ENCODE results near the gene NOX5.
"Not testable (repeated sequence)": the region's sequence is repeated elsewhere in the genome, so short reads cannot be mapped to it uniquely, and the experiment has no call there.

Gene NOX5

GRCh38 chr15:69060041-69060481 lies 45.6 kb downstream of the NOX5 start:
- no peak for DNase-seq

- DNase-seq: peak; percentile 9
Measured at GRCh38 chr15:69060744-69061143, 46.2 kb downstream of the NOX5 start.

- no peak for DNase-seq
Measured at GRCh38 chr15:69061414-69061842, 46.9 kb downstream of the NOX5 start.

- no peak for DNase-seq
Measured at GRCh38 chr15:69064649-69065048, 50.2 kb downstream of the NOX5 start.

- no peak for DNase-seq
Measured at GRCh38 chr15:69066007-69066995, 51.8 kb downstream of the NOX5 start.

- no peak for DNase-seq
Measured at GRCh38 chr15:69067296-69067695, 52.8 kb downstream of the NOX5 start.

GRCh38 chr15:69068157-69068556 lies 53.7 kb downstream of the NOX5 start:
- DNase-seq: no peak

- DNase-seq: not testable (repeated sequence)
Measured at GRCh38 chr15:69069290-69069689, 54.8 kb downstream of the NOX5 start.

GRCh38 chr15:69069996-69070395 lies 55.5 kb downstream of the NOX5 start:
- DNase-seq: no peak

GRCh38 chr15:69070396-69070795 lies 55.9 kb downstream of the NOX5 start:
- no peak for DNase-seq

GRCh38 chr15:69071260-69071659 lies 56.8 kb downstream of the NOX5 start:
- DNase-seq: no peak

GRCh38 chr15:69072906-69073305 lies 58.4 kb downstream of the NOX5 start:
- no peak for DNase-seq

- no peak for DNase-seq
Measured at GRCh38 chr15:69074001-69074842, 59.7 kb downstream of the NOX5 start.

GRCh38 chr15:69074843-69075224 lies 60.3 kb downstream of the NOX5 start:
- DNase-seq: no peak

- no peak for DNase-seq
Measured at GRCh38 chr15:69075440-69075839, 60.9 kb downstream of the NOX5 start.

- DNase-seq: no peak
Measured at GRCh38 chr15:69076756-69077155, 62.3 kb downstream of the NOX5 start.

- no peak for DNase-seq
Measured at GRCh38 chr15:69078638-69079037, 64.1 kb downstream of the NOX5 start.

GRCh38 chr15:69080295-69081248 lies 66.1 kb downstream of the NOX5 start:
- no peak for DNase-seq

GRCh38 chr15:69081310-69082004 lies 67.0 kb downstream of the NOX5 start:
- DNase-seq: no peak

GRCh38 chr15:69082021-69082502 lies 67.6 kb downstream of the NOX5 start:
- no peak for DNase-seq

- DNase-seq: no peak
Measured at GRCh38 chr15:69082554-69082953, 68.1 kb downstream of the NOX5 start.

Data from activated effector memory CD4-positive, alpha-beta T cell treated with Interleukin-2 at 50 U/mL for 16 hours (primary cell).